Esophagus muscularis mucosa (tissue), 4 donors: Measurements from ENCODE around the gene TMEM269.

Experiments used
- EP300 ChIP-seq: sonication (generic); formaldehyde crosslinking; IDR thresholded peaks from one replicate; pipeline ENCODE4 v1.6.1; 2017; ENCODE audit warnings: antibody characterized with exemption
- POLR2AphosphoS5 ChIP-seq, 2 donors: sonication (generic); formaldehyde crosslinking; IDR thresholded peaks; one replicate each; pipeline ENCODE4 v1.6.1; 2017; ENCODE audit warnings: antibody characterized with exemption in 2 of 2
- TF ChIP-seq, protein P1 (sequence below), 3 experiments: fragments of 200-600 bp in 2 of 3; fragments of 450-650 bp in 1 of 3; sonication (generic) in 2 of 3; IDR thresholded peaks; one replicate each; pipeline ENCODE4 v1.5.1; 2017 to 2019; ENCODE audit warnings: antibody characterized with exemption in 3 of 3, mild to moderate bottlenecking in 2 of 3, moderate library complexity in 1 of 3

DNA sequence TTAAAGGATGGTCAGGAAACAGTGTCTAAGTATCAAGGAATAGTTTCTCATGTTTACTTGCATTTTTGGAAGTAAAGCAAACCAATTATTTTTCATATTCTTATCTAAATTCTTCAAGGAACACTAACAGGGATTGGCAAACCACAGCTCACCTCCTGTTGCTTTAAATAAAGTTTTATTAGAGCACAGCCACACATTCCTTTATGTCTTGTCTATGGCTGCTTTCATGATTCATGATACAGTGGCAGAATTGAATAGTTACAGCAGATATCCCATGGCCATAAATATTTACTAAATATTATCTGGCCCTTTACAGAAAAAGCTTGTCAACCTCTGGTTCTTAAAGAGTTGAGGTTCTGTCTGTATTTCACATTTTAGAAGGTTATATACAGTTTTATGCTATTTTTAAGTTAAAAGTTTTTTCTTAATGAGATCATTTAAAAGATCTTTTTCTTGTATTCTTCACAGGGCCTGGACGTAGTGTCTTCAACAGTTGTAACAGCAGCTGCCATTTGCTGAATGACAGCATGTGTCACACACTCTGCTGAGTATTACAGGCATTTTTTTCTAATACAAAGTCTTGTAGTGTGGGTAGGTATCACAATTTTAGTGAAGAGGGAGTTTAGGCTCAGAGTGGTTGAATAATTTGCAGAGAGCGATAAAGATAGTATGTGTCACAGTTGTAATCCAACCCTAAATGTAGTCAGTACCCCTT is 64.2 kb downstream of the TMEM269 start:
- TF ChIP-seq, protein P1, sequence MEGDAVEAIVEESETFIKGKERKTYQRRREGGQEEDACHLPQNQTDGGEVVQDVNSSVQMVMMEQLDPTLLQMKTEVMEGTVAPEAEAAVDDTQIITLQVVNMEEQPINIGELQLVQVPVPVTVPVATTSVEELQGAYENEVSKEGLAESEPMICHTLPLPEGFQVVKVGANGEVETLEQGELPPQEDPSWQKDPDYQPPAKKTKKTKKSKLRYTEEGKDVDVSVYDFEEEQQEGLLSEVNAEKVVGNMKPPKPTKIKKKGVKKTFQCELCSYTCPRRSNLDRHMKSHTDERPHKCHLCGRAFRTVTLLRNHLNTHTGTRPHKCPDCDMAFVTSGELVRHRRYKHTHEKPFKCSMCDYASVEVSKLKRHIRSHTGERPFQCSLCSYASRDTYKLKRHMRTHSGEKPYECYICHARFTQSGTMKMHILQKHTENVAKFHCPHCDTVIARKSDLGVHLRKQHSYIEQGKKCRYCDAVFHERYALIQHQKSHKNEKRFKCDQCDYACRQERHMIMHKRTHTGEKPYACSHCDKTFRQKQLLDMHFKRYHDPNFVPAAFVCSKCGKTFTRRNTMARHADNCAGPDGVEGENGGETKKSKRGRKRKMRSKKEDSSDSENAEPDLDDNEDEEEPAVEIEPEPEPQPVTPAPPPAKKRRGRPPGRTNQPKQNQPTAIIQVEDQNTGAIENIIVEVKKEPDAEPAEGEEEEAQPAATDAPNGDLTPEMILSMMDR (IDR thresholded peaks at IDR 0.05) = no peak
- no peak for TF ChIP-seq EP300
- TF ChIP-seq POLR2AphosphoS5 (IDR thresholded peaks at IDR 0.05) = no peak
